Activated T-cell treated with anti-CD3 and anti-CD28 coated beads for 4 hours (primary cell): ENCODE results near the gene AUTS2.

Experiments used
- DNase-seq: peaks from one replicate; pipeline ENCODE4 v3.0.0-alpha.2; 2020

AUTS2 gene

DNA sequence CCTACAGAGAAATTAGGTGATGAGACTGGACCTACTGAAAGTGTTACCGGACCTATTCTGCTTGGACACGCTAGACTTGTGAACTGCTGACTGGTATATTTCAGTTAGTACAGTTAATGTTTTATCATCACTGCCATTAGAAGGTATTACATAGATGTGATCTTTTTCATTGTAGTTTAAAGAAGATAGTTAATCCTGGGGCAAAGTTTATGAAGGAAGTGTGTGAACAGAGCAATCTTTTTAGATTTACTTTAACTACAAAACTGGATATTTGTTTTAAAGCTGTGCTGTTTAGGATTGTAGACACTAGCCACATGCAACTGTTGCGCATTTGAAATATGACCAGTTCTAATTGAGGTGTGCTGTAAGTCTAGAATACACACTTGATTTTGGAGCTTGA lies 446.7 kb downstream of the AUTS2 start:
- DNase-seq: no peak

DNA sequence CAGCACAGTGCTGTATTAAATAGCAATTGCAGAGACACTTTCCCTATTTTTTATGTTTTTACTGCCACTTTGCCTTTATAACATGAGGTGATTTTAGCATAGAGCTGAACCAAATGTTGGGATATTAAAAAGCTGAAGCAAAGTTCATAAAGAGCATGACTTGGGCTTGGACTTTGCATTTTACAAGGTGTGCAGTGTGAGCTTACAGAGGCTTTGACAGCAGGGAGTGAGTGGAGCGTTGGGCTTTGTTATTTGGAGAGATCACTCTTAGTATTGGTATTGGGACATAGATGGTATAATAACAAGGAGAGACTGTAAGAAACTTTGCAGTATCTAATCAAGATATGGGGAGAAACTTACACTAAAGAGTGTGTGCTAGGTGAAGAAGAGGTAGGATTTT lies 449.1 kb downstream of the AUTS2 start:
- DNase-seq: no peak

DNA sequence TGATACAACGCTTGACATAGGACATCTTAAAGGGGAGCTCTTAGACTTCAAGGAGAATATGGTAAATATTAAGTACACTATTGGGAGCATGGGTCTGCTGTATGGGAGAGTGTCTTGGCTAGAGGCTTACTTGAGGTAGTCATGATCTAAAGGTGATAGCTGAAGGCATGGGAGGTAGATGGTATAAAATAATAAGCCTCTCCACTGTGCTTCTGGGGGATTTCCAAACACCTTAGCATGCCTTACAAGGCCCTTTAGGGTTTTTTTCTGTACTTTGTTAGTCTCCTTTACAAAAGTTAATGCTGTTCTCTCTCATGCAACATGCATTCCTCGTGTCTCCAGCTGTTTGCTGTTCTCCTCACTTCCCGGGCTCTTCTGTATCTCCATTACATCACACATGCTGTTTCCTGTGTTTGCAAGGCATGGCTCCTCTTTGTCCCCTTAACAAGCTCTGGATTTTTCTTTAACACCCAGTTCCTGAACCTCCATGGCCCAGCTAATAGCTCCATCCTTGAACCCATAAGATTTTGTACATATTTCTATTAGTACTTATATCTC lies 449.7 kb downstream of the AUTS2 start:
- DNase-seq: no peak

DNA sequence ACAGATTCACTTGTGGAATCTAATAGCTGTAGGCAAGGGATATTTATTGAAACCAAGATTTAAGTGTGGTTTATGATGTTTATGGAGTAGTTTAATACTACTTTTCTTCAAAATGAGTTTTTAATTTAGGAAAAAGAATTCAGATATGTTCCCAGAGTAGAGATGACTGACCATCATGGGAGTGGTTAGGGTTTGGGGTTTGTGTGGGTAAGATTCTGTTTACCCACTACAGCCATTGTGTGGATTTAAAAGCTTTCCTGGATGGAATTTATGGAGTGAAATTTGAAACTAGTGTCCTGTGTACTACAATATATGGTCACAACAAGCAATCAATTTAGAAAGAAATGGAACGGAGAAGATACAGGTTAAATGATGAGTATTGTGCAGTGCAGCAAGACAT lies 453.5 kb downstream of the AUTS2 start:
- DNase-seq: no peak

DNA sequence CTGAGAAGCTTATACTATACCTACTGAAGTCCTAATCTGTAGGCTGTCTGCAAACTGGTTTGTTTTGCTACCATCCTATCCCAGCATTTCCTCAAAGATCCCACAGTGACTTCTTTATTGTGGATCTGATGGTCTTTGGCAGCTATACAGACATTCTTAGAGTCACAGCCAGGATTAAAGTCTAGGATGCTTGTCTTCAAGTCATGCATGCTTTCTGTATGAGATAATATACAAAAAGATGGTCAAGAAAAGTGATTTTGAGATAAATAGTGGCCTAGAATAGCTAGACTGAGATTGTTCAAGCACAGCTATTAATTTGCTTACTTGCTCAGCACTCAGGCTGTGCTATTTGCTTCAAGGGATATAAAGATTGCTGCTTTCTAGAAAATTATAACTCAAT lies 454.4 kb downstream of the AUTS2 start:
- no peak for DNase-seq

DNA sequence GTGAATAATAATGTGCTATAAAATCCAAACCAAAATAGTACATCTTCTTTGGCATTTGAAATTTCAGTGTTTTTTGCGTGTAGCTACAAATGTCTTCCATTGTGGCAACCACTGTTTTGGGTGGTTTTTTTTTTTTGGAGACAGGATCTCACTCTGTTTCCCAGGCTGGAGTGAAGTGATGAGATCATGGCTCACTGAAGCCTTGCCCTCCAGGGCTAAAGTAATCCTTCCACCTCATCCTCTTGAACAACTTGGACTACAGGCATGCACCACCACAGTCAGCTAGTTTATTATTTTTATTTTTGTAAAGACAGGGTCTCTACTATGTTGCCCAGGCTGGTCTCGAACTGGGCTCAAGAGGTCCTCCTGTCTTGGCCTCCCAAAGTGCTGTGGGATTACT lies 455.1 kb downstream of the AUTS2 start:
- DNase-seq: no peak

DNA sequence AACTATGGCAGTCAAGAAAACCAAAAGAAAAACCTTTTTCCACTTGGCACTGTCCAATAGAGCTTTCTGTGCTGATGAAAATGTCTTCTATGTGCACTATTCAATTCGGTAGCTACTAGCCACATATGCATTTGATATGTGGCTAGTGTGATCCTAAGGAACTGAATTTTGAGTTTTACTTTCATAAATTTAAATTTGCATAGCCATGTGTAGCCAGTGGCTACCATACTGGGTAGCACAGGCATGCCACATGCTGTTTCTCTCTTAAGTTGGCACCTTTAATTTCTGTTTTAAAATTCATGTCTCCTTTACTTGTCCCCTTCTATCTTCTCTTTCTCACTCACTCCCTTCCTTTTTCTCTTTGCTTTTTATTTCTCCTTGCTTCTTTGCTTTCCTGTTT lies 455.7 kb downstream of the AUTS2 start:
- DNase-seq: no peak

DNA sequence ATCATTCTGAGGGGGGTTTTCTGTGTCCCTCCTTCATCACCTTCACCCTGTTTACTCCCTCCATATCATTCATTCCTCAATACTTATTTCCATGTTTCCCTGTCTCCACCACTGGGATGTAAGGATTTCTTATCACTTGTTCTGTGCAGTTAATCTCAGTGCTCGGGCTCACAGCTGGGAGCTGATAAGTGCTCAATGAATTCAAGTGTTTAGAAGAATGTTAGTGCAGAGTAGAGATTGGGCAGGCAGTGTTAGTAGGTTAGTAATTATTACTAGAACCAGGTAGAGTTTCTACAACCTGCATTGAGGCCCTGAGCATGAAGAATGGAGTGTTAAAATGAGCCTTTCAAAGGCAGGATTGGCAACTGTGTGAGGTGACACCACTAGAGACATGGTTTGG lies 458.1 kb downstream of the AUTS2 start:
- DNase-seq: no peak

DNA sequence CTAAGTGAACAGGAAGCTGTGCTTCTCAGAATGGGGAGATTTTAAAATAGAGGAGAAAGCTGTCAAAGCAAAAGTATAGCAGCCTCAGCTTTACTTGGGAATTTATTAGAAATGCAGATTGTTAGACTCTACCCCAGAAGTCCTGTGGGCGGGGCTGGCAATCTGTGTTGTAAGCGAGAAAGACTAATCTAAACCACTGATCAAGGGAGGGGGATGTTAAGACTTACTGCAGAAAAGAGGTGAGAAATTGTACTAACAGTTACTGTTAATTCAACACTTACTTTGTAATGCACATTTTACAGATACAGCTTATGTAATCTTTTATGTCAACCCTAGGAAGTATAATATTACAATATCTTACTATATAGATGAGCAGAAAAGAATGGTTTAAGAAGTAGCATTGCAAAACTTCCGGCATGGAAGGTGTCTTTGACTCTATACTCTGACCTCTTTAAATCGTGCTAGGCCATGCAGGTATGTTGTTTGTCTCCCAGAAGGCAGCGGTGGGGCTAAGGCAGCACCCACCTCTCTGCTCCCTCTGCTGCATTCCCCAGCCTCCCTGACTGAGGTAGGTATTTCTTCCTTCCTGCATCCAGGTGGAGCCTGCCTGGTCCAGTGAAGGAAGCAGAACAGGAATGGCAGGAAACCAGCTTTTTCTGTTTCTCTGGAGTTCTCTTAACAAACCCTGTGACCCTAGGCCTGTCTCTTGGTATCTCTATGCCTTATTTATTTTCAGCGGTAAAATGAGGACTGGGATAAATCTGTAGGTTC lies 462.2 kb downstream of the AUTS2 start:
- DNase-seq: no peak

DNA sequence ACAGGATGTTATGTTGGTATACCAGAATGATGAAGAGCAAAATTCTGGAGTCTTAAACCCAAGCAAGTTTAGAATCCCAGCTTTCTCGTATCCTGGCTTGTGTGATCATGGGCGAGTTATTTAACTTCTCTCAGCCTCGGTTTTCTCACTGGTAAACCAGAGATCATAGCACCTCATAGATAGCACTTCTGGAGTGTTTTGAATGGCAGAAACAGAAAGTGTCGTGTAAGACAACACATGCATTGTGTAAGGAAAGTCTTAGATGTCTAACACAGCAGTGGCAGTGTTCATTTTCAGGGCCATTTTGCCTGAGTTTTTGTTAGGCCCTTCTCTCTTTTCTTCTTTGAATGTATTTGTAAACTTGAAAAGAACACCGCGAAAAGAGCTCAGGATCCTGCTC lies 465.1 kb downstream of the AUTS2 start:
- no peak for DNase-seq

DNA sequence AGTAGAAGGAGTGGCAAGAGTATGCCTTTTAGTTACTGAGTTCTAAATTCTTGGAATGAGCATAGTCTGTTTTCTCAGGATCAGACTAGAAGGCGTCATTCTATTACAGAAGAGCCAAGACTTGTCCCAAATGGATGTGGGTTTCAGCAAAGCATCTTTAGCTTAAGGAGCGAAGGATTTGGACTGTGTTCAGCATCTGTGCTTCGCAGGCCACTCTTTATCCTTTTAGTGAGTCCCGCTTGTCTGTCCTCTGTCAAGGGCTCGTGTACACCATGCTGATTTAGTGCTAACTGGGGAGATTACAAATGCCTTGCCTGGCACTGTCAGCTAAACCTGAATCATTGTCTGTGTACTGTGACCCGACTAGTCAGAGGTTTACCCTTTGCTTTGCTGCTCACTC lies 465.7 kb downstream of the AUTS2 start:
- DNase-seq: no peak

DNA sequence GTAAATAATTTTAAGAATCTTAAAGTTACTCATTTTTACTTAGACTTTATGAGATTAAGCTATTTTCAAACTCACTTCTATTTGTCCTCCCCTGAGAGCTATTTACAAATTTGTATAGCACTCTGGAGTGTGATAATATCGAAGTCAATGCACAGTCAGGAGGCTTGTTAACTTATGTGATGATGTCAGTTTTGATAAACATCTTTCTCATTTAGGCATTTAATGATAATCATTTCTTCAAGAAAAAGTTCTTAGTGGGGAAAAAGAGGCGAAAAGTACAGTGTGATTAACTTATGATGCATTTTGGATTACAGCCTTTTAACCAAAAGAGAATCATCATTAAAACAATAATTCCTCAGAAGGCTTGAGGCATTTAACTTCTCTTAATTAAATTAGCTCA lies 468.6 kb downstream of the AUTS2 start:
- DNase-seq: no peak

DNA sequence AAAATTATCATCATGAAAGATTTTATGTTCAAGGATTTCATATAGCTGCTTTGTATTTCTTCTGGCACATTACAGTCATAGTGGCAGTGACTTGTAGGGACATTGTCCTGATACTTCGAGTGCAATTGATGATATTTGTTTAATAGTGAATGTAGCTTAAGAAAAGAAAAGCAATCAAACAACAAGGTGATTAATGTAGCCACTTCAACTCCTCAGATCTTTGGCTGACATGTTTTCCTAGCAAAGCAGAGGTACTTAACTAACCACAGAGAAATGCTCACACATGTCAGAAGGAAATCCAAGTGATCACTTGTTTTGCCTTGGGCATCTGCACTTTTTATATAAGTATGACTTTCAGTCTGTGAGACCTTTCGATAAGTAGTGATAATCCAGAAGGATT lies 470.3 kb downstream of the AUTS2 start:
- no peak for DNase-seq

DNA sequence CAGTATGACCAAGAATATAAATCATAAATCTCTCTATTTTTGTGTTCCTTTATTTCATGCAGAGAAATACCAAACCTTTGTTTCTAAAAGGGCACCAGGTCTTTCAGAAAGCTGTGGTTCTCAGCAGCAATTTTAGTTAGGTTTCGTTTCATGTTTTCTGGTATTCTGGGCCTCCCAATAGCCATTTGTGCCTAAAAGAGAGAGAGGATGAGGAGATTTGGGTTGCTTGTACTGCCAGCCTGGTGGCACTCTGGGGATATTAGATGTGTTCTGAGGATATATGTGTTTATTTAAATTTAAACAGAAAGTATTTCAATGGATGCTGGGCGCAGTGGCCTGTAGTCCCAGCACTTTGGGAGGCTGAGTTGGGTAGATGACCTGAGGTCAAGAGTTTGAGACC lies 471.7 kb downstream of the AUTS2 start:
- DNase-seq: no peak

DNA sequence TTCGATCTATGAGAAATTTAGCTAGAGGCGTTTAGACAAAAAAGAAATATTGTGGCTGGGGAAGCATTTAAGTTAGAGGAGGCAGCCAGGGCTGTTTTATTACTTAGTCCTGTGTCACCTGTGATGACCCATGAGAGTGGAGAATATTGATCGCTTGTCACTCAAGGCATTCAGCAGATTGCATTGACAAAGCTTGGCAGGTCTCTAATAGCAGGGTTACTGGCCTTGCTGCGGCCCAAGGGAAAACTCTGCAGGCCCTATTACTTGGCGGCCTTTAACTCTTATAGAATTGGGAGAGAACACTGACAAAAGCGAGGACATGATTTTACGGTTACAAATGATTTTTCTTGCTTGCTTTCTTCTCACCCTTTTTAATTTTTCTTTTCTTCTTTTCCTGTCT lies 473.5 kb downstream of the AUTS2 start:
- no peak for DNase-seq

DNA sequence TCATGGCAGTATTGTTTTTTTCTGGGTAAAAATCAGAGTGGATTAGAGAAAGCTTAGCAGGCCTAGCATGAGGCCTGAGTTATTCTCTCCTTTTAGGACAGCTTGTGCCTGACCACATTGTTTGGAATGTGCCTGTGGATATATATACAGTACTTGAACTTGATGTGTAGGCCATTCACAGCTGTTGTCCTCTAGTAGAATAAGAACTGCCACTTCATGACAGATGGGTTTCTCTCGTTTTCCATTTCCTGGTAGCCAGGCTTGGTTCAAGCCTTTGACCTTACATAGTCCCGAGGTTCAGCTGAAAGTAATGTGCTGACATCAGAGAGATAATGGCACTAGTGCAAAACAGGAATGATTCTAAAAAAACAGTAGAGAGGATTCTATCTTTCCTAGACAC lies 473.9 kb downstream of the AUTS2 start:
- DNase-seq: no peak

DNA sequence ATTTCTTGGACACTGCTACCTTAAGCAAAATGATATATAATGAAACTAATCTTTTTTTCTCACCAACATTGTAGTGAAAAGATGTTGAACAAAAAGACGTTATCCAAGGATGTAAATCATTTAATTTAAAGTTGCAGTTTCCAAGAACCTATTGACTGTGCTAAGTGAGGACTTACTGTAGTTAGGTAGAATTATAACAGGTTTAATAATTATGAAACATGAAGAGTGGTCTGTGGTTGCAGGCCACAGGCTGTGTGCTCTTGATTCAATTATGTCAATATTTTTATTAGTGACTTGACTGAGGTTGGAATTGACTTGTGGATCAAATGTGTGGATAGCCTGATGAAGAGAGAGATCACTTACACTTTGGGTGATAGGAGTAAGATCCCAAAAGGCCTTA lies 478.1 kb downstream of the AUTS2 start:
- DNase-seq: no peak

DNA sequence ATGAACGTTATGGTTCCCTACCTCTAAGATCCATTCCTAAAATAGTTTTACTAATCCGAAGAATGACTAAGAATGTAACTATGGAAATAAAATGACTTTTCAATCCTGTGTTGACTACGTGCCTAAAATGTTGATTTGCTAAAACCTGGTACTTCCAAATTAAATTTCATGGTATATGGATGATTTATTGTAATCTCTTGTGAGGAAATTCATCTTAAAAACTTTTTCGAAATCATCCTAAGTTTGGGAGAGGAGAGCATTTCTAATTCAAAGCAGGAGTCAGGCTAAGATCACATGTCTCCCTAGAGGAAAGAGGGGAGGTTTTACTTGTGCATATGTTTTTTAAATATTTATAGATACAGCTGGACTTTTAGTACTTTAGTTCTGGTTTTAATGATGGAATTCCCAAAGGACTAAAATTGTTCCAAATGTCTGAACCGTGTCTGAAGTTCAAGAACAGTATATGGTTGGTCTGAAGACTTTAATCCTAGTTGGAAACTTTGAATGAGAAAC lies 483.9 kb downstream of the AUTS2 start:
- no peak for DNase-seq

DNA sequence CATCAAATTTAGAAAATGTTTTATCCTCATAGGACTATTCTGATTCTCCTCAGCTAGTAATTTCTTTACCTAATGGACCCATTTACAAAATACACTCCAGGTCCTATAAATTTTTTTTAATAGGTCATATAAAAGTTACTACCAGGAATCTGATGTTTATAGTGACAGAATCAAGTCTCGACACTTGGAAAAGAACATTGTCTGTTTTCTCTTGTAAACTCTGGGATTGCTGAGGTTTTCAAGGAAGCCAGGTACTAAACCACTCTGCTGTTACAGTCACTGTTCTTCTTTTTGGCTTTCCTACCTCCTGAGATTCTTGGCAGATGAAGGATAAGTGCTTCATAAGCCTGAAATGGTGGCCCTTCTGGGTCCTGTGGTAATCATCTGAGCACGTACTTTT lies 493.1 kb downstream of the AUTS2 start:
- DNase-seq: no peak

DNA sequence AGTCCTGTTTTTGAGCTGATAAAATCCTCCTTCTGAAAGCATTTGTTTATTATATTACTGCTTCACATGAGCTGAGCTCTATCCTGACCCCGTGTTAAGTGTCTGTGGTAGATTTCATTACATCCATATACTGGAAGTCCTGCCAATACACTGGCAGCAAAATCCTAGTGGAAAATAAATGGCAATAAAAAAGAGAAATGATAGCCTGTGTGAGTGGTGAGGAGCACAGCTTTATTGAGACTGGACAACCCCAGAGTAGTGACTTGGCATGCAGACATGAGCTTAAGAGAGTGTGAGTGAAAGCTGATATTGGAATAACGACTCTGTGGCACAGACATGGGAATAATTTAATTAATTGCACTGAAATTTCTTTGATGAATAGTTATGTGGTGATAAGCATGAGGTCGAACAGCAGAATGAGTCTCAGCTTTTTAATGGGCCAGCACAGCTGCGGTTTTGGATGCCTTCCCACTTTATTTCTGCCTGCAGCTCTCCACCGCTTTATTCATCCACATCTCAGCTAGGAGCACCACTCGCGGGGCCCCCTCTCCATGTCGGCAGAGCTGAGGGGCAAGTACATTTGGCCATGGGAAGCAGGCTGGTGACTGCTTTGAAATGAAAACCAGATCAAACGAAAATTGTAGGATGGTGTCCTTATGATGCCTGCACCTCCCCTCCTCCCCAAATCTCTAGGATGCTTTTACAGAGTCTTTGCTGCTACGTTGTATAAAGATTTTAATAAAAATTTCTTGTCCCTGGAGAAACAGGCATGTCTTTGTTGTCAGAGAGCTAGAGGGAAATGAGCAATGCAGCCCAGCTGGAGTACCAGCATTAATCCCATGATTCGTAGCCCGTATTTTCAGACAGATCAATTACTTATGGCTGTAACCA lies 494.3 kb downstream of the AUTS2 start:
- no peak for DNase-seq

DNA sequence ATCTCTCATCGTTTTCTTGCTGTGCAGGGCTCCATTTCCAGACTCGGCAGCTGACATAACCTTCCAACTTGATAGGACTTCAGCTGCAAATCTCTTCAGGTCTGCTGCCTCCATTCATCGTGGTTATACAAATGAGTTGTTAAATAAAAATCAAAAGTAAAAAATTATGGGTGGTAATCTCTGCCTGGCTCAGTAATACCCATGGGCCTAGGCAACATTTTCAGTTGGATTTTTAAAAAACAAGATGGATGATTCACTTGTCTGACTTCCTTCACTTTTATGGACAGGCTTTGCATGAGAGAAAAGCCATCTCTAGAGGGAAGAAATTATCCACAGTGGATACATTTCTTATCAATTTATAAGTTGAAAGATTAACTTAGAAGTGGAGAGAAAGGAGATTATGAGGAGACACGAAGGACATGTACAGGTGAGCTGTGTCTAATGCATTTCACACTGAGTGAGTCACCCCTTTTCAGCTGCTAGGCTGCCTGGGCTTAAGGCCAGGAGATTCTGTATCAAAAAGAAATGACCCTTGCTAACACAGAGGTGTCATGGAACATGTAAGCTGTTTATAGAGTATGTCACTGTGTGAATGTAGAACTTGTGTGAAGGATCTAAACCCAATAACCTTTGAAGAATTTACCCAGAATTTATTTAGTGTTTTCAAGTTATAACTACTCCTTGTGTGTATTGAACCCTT lies 495.1 kb downstream of the AUTS2 start:
- DNase-seq: no peak

DNA sequence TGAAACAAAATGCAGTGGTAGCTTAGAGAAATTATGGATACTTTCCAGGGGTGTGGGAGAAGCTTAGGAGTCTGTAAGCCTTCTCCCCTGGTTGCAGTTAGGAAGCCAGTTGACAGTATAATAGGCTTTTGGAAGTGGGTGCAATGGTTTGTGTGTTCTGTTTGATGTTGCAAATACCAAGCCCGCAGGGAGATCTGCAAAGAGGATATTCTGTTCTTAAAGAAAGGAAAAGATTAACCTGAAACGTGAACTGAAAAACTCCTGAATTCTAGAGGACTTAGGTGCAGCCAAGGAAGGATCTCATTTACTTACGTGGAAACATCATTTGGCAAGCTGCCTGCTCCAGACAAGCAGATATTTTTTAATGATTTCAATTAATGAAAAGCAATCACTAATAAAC lies 496.6 kb downstream of the AUTS2 start:
- DNase-seq: no peak

DNA sequence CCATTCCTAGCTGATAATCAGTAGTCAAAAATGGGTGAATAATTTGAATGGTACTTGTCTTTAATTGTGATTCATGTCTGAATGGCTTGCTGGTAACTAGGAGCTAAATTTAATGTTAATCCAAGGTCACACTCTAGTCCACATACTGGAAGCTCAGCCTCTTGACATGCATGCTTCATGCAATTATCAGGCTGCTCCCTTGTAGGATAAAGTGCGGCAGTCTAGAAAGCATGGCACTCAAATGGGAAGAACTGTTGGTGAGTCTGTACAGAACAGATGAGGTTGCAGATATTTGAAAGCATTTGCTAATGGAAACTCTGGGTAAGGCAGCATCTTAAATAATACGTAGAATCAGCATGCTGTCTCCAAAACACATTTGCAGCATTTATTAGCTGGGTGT lies 499.4 kb downstream of the AUTS2 start:
- no peak for DNase-seq
